OCI-LY7 (cell line): ENCODE measurements around the gene CARD11. TPM values are rescaled to one million over a fixed set of nuclear protein-coding genes. Genes with fewer than 3 reads are reported as not detected.

Experiments
- BruUV-seq: library from RNA; stranded (reverse); fragments of 400-500 nt; replicated peaks from 2 replicates; lab custom pipeline; 2021; lab: Mats Ljungman, UMichigan
- CTCF ChIA-PET: fragments of 300-600 bp; sonication (Branson Sonifier 250); formaldehyde crosslinking; loops from one replicate; lab custom pipeline; 2022; ENCODE audit warnings: antibody characterized with exemption; ENCODE audit not compliant: unreplicated experiment; lab: Charles Lee
- POLR2A ChIA-PET: fragments of 300-600 bp; sonication (Branson Sonifier 250); formaldehyde crosslinking; loops from one replicate; lab custom pipeline; 2022; ENCODE audit warnings: antibody characterized with exemption; lab: Charles Lee
- DNase-seq: peaks from one replicate; pipeline ENCODE4 v3.0.0-alpha.2; 2015; ENCODE audit warnings: low spot score
- H2AFZ ChIP-seq: fragments of 200-600 bp; sonication (generic), shearing (Covaris generic); 2 replicates; pipeline ENCODE4 v1.6.1; 2014; ENCODE audit warnings: mild to moderate bottlenecking, antibody characterized with exemption, low read length, moderate library complexity
- H3K27ac ChIP-seq: fragments of 200-600 bp; sonication (generic); 2 replicates; pipeline ENCODE4 v1.5.1; 2014; ENCODE audit warnings: mixed run types, low read depth, mild to moderate bottlenecking, moderate library complexity, low read length, inconsistent platforms; ENCODE audit not compliant: poor library complexity, severe bottlenecking
- H3K36me3 ChIP-seq: fragments of 200-600 bp; sonication (generic); 2 replicates; pipeline ENCODE4 v1.6.1; 2014; ENCODE audit warnings: mild to moderate bottlenecking, antibody characterized with exemption, low read length, moderate library complexity, mixed read lengths; ENCODE audit not compliant: insufficient read depth
- H3K4me1 ChIP-seq: fragments of 200-600 bp; sonication (generic); 2 replicates; pipeline ENCODE4 v1.5.1; 2014; ENCODE audit warnings: mild to moderate bottlenecking, low read length; ENCODE audit not compliant: insufficient read depth, poor library complexity, severe bottlenecking
- H3K4me2 ChIP-seq: fragments of 200-600 bp; sonication (generic); 2 replicates; pipeline ENCODE4 v1.6.1; 2014; ENCODE audit warnings: mild to moderate bottlenecking, low read length
- H3K4me3 ChIP-seq: fragments of 200-600 bp; sonication (generic); 2 replicates; pipeline ENCODE4 v1.5.1; 2014; ENCODE audit warnings: mild to moderate bottlenecking, low read depth, low read length; ENCODE audit not compliant: poor library complexity, severe bottlenecking
- H3K79me2 ChIP-seq: fragments of 200-600 bp; sonication (generic); 2 replicates; pipeline ENCODE4 v1.6.1; 2016; ENCODE audit warnings: low read depth, mild to moderate bottlenecking, low read length, moderate library complexity, mixed read lengths; ENCODE audit not compliant: insufficient read depth
- H3K9me2 ChIP-seq: fragments of 200-600 bp; sonication (generic); 2 replicates; pipeline ENCODE4 v1.6.1; 2016; ENCODE audit warnings: mild to moderate bottlenecking, low read length, mixed read lengths; ENCODE audit not compliant: insufficient read depth
- H3K9me3 ChIP-seq: fragments of 200-600 bp; sonication (generic); 2 replicates; pipeline ENCODE4 v1.6.1; 2014; ENCODE audit warnings: mild to moderate bottlenecking, mixed run types, low read length, mixed read lengths
- H4K20me1 ChIP-seq: fragments of 200-600 bp; sonication (generic); 2 replicates; pipeline ENCODE4 v1.6.1; 2014; ENCODE audit warnings: mild to moderate bottlenecking, antibody characterized with exemption, low read length, moderate library complexity, mixed read lengths; ENCODE audit not compliant: insufficient read depth
- EZH2phosphoT487 ChIP-seq: fragments of 200-600 bp; sonication (generic); IDR thresholded peaks from 2 replicates; pipeline ENCODE4 v1.6.1; 2018; ENCODE audit warnings: low read depth, borderline replicate concordance, mild to moderate bottlenecking, mixed run types, antibody characterized with exemption, low read length, moderate library complexity, mixed read lengths
- intact Hi-C: fragments of 100-400 bp; cut with micrococcal nuclease; formaldehyde crosslinking; loops from one replicate; pipeline ENCODE4 v1.10.0; 2022; ENCODE audit not compliant: unreplicated experiment
- total RNA-seq, 2 experiments: library from RNA; depleted of rRNA in 1 of 2; stranded (reverse); fragments of >200 nt in 1 of 2; shearing (Covaris generic) in 1 of 2; gene quantifications; 2 replicates each; pipeline ENCODE4 v1.2.3, GENCODE V29; 2014 to 2022
- TF ChIP-seq, protein P1 (sequence below): fragments of 200-600 bp; sonication (generic); conservative IDR thresholded peaks from 2 replicates; pipeline ENCODE4 v1.5.1; 2014; ENCODE audit warnings: mild to moderate bottlenecking, antibody characterized with exemption, low read length, moderate library complexity, mixed read lengths

Gene CARD11
- total RNA-seq, 2 experiments from 2014 or later, result 33.8 to 63.5 TPM

DNA sequence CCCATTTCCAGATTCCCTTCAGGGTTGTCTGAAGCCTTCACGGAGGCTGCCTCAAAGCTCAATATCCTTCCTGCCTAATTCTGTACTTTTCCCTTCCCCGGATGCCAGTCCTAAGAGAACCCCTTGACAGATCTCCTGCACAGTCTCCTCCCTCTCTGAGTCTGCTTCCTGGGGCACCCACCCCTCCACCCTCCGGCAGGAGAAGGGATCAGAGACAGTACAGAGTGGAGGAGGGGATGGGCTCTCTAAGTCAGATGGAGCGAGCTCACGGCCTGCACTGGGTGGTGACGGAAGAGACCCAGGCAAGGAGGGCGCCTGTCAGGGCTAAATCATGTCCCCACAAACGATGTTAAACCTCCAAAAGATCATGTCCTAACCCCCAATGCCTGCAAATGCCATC is 48.0 kb upstream of the CARD11 start:
- Histone ChIP-seq H3K27ac (no peak overlapping the region), H3K9me3 (0 out of 2 replicates have a peak, but pooled peaks cover 4% of the 10 kb centered on the region), H3K36me3 (no peaks in the 10 kb centered on the region), H3K4me3 (no peak overlapping the region), H3K9me2 (no peaks in the 10 kb centered on the region), H2AFZ (peak overlapping the region; percentile 83; the same call in 1 of the 2 replicates), H4K20me1 (no peaks in the 10 kb centered on the region), H3K4me1 (peaks cover 29% of the 10 kb centered on the region), H3K79me2 (no peaks in the 10 kb centered on the region), H3K4me2 (no peak overlapping the region)
- BruUV-seq, result no TSS peak
- intact Hi-C loops, result no loop called here
- DNase-seq, result no peak
- ChIA-PET CTCF (interaction anchor here (0.8 kb wide), 1 partner anchor 22 kb away, joined by 3 read pairs; no protein-coding TSS in a partner anchor), POLR2A (interaction anchor here (0.6 to 1.6 kb wide), 3 partner anchors 9 to 65 kb away, joined by 4 to 7 read pairs (median 5); no protein-coding TSS in a partner anchor)
- TF ChIP-seq, protein P1, sequence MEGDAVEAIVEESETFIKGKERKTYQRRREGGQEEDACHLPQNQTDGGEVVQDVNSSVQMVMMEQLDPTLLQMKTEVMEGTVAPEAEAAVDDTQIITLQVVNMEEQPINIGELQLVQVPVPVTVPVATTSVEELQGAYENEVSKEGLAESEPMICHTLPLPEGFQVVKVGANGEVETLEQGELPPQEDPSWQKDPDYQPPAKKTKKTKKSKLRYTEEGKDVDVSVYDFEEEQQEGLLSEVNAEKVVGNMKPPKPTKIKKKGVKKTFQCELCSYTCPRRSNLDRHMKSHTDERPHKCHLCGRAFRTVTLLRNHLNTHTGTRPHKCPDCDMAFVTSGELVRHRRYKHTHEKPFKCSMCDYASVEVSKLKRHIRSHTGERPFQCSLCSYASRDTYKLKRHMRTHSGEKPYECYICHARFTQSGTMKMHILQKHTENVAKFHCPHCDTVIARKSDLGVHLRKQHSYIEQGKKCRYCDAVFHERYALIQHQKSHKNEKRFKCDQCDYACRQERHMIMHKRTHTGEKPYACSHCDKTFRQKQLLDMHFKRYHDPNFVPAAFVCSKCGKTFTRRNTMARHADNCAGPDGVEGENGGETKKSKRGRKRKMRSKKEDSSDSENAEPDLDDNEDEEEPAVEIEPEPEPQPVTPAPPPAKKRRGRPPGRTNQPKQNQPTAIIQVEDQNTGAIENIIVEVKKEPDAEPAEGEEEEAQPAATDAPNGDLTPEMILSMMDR, result no peak
- no peak for TF ChIP-seq EZH2phosphoT487

DNA sequence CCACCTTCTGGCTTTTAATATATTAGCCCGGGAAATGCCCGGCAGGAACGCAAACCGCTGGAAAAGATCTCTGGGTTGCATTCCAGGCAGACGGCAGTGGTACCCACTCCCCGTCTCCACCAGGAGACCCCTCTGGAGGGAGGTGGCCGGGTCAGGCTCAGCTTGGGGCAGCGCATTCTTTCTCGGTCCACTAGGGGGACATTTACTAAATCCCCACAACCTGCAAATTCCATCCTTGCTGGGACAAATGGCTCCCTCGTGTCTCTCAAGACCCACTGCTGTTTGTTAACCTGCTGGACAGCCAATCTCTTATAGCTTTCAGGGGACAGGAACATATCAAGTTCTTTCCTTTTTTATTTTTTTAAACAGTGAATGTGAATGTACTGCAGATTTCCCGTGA is 45.8 kb upstream of the CARD11 start:
- intact Hi-C loops, result loop anchor here (5.0 kb wide), 1 partner anchor 68 kb away; no protein-coding TSS in a partner anchor

More for the DNA sequence above, 45.8 kb upstream of the CARD11 start:
- POLR2A ChIA-PET, result no interaction called here
- peak; percentile 40 for DNase-seq
- CTCF ChIA-PET, result no interaction called here
- no peak overlapping the region for H3K4me3 ChIP-seq
- no peaks in the 10 kb centered on the region for H3K9me3 ChIP-seq
- H4K20me1 ChIP-seq, result no peaks in the 10 kb centered on the region
- no peak overlapping the region for H3K4me2 ChIP-seq
- no peak overlapping the region for H2AFZ ChIP-seq
- H3K36me3 ChIP-seq, result no peaks in the 10 kb centered on the region
- no peaks in the 10 kb centered on the region for H3K9me2 ChIP-seq
- no peaks in the 10 kb centered on the region for H3K79me2 ChIP-seq
- no TSS peak for BruUV-seq
- no peak overlapping the region for H3K27ac ChIP-seq
- no peak for TF ChIP-seq EZH2phosphoT487
- TF ChIP-seq, protein P1, result peak; percentile 74
- H3K4me1 ChIP-seq, result peaks cover 20% of the 10 kb centered on the region
